Hepatocyte (in vitro differentiated cells): ENCODE measurements around the gene OLFM1.

Source experiments
- CTCF ChIP-seq: fragments of 200-600 bp; sonication (generic); IDR thresholded peaks from 2 replicates; pipeline ENCODE4 v1.5.1; 2016; ENCODE audit warnings: antibody characterized with exemption, mild to moderate bottlenecking; ENCODE audit not compliant: poor library complexity
- EZH2 ChIP-seq: fragments of 200-600 bp; sonication (generic); IDR thresholded peaks from 2 replicates; pipeline ENCODE4 v1.6.1; 2016; ENCODE audit warnings: antibody characterized with exemption, mild to moderate bottlenecking, borderline replicate concordance
- EZH2phosphoT487 ChIP-seq: fragments of 200-600 bp; sonication (generic); IDR thresholded peaks from one replicate; pipeline ENCODE4 v1.6.1; 2018; ENCODE audit warnings: antibody characterized with exemption, mild to moderate bottlenecking, low read depth, moderate library complexity; ENCODE audit not compliant: unreplicated experiment, severe bottlenecking

GRCh38 chr9:135101486-135101885 lies 14.0 kb downstream of the OLFM1 start:
- TF ChIP-seq EZH2phosphoT487 (no peak), CTCF (no peak), EZH2 (no peak)
